Epidermal melanocyte (primary cell): ENCODE data around the gene KIZ.

Experiments
- DNase-seq: peaks from one replicate; pipeline ENCODE4 v3.0.0; 2011; ENCODE audit warnings: low spot score; ENCODE audit not compliant: insufficient read length

The KIZ gene

GRCh38 chr20:21104921-21105320 is 21.0 kb upstream of the KIZ start:
- no peak for DNase-seq

DNA sequence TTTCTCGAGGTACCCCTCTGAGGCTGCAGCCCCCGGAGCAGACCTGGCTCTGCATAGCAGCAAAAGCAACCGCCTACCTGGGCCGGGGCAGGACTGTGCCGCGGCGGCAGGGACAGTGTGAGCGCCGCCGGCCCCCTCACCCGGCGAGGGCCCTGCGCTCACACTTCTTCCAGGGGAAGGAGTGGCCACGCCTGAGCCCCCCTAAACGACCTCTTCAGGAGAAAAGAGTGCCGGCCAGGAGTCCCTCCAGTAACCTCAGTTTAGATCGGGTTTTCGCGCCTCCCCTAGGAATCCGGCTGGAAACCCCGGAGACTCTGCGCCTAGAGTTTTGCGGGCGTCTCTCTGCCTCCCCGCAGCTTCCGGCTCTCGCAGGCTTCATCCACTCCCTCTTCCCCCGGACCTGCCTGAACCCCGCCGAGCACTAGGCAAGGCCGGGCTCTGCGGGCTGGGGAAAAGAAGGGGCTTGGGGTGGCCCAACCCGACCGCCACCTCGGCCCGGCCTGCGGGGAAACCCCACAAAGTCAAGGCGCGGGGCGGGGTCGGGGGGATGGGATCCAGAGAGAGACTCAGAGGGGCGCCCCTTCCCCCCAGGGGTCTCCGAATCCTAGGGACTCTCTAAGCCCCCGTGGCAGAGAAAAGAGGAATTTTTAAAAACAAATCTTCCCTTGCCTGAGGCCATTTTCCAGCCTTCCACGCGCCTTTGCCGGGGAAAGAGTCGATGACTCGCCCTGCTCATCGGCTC is 20.3 kb upstream of the KIZ start:
- DNase-seq, result no peak

DNA sequence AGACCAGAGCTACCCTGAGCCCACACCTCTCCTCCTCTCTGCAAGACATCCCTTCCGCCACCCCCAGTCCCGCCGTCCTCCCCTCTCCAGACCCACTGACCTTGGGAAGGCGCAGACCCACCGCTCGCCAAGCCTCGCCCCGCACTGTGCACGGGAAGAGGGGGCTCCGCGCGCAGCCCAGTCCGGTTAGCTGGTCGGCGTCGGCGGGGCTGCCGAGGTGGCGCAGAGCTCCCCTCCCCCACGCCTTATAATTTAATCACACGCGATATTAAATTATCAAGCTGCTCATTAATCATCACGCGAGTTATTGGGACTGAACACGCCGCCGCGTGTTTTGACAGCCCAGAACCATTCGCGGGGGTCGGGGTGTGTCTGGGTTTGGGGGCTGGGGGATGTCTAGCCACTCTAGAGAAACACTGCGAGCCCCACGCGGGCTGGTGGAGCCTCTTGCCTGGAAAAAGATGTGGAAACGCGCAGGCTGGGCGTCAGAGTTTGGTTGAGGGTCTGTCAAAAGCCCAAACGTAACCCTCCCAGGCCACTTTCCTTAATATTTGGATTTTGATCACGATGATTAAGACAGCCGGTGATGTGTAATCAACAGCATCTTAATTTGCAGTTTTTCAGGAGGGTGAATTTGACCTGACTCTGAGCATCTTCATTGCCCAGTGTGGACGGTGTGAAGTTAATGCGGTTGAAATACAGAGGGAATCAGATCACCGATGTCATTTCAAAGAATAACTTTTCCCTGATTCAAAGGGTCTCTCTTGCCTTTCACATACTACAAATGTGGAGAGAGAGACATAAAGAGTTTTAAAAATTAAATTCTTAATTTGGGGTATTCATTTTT is 19.5 kb upstream of the KIZ start, which contains the start of gene LINC00237:
LINC00237 (minus strand) TSS at position 188 of the 847 bp plus-strand sequence.
- no peak for DNase-seq

- DNase-seq, result no peak
Observed at GRCh38 chr20:21109144-21109543, 16.7 kb upstream of the KIZ start.

- no peak for DNase-seq
Observed at GRCh38 chr20:21110811-21111210, 15.1 kb upstream of the KIZ start.

DNA sequence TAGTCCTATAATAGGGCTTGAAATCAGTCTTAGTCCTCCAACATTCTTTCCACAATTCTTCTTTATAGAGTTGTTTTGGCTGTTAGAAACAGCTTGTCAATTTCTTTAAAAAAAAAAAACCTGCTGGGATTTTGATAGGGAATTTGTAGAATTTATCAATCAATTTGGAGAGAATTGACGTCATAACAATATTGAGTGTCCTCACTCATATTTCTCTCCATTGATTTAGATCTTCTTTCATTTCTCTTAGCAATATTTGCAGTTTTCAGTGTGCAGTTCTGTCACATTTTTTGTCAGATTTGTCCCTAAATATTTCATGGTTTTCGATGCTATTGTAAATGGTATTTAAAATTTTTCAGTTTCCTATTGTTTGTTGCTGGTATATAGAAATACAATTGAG is 14.5 kb upstream of the KIZ start:
- no peak for DNase-seq

- DNase-seq, result no peak
Observed at GRCh38 chr20:21113697-21114096, 12.2 kb upstream of the KIZ start.

DNA sequence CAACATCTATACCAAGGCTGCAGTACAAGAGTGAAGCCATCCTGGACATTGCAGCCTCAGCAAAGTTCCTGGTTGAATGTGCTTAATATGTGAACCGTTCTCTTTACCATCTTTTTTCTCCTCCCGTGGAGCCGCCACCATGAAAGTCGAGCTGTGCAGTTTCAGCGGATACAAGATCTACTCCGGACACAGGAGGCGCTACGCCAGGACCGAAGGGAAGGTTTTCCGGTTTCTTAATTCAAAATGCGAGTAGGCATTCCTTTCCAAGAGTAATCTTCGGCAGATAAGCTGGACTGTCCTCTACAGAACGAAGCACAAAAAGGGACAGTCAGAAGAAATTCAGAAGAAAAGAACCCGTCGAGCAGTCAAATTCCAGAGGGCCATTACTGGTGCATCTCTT is 11.3 kb upstream of the KIZ start:
- no peak for DNase-seq

DNA sequence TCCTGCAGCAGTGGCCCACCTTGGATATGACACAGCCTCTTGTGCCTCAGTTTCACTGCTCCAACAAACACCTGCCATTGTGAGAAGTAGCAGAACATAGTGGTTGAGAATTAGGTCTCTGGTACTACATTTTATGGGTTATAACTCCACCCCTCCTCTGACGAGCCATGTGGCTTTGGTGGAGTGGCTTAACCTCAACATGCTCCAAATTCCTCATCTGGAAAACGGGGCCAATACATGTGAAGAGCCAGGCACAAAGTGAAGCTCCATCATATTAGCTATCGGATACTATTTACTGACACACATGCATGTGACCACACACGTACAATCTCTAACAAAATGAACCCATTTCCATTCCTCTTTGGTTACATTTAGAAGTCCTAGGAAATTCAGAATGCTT is 8.4 kb upstream of the KIZ start:
- DNase-seq, result no peak

GRCh38 chr20:21118138-21118537 is 7.7 kb upstream of the KIZ start:
- DNase-seq, result no peak

GRCh38 chr20:21118782-21119181 is 7.1 kb upstream of the KIZ start:
- DNase-seq, result no peak

DNA sequence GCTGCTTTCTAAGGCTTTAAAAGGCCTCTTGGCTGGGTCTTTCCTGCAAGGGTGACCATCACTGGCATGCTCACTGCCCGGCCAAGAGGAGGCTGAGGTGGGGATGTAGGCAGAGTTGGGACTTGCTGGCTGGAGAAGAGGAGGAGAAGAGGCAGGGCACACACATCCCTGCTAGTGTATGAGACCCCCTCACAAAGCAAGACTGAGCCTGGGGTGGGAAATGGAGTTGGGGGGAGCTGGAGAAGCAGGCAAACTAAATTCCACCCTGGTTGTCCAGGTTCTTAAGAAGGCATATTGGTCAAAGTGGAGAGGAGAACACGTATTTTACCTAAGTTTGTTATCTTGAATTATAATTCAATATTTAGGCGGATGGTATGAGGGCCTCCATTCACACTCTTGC is 1.7 kb upstream of the KIZ start:
- DNase-seq, result no peak

- peak; percentile 28 for DNase-seq
Observed at GRCh38 chr20:21125072-21125848, 622 bp upstream of the KIZ start.

GRCh38 chr20:21126581-21126870 is 644 bp downstream of the KIZ start:
- no peak for DNase-seq

- no peak for DNase-seq
Observed at GRCh38 chr20:21127201-21127981, 1.5 kb downstream of the KIZ start.

DNA sequence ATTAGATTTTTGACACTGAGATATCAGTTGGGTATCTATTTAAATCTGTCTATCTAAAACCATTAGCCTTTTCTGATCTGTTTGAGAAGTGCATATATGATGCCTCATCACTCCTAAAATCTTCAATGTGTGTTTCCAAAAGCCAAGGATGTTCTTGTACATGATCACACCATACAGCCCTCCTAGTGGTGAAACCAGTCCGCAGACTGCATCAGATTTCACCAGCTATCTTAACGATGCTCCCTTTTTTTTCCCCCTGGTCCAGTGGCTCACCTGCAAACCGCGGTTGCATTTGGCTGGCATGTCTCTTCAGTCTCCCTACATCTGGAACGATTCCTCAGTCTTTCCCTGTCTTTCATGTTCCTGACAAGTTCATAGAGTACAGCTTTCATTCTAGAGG is 4.0 kb downstream of the KIZ start:
- no peak for DNase-seq

DNA sequence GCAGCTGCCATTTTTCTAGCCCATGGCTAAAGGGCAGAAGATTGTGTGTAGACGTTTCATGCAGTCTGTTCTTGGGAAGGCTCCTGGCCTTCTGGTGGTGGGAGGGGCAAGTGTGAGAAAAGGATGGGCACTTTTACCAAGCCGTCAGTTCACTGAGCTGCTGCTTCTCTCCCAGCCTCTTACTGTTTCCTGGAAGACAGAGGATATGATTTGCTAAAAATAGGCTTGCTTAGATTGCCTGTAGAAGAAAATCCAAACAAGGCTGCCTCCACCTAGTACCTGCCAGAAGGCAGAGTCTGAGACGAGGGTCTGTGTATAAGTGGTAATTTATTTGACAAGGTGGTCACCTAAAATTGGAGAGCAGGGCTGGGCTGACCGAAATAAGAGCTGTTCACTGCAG is 7.5 kb downstream of the KIZ start:
- DNase-seq, result no peak

DNA sequence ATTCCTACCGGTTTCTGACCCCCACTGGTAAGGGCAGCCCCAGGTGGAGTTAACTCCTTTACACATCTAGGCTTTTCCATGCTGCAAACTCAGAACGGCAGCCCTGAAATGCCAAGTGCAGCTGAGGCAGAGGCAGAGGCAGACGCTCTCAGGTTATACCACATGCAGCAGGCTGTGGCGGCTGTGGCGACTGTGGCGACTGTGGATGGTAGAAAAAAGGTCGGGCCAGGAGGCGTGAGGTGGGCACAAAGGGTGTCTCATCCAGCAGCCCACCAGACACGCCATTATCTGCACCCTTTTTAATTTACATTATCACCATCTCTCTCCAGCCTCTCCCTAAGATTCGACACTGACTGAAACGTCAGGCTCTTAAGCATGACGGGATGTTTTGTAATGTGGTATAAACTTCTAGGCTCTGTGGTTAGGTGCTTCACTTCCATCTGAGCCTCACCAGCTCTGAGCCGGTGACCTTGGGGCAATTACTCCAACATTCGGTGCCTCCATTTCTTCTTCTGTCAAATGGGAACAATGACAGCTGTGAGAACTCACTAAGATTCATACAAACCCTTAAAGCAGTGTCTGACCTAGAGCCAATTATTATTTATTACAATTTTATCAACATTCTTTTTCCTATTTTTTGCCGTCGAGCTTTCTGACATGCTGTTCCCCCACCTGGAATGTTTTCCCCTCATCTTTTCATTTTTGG is 8.2 kb downstream of the KIZ start:
- DNase-seq, result no peak

- no peak for DNase-seq
Observed at GRCh38 chr20:21134883-21135493, 9.1 kb downstream of the KIZ start.

GRCh38 chr20:21136015-21136732 is 10.3 kb downstream of the KIZ start:
- no peak for DNase-seq
